AG08395 (cell line): ENCODE data around the gene DNM1.
A peak's percentile ranks its signal among the peaks of the same experiment; 100 is the strongest.
"Not testable (repeated sequence)": the region's sequence is repeated elsewhere in the genome, so short reads cannot be mapped to it uniquely, and the experiment has no call there.

Source experiments
- DNase-seq: peaks from one replicate; pipeline ENCODE4 v3.0.0; 2012; ENCODE audit warnings: mixed read lengths, low spot score

Gene DNM1

GRCh38 chr9:128178806-128179431, 24.3 kb upstream of the DNM1 start:
- DNase-seq, result no peak

DNA sequence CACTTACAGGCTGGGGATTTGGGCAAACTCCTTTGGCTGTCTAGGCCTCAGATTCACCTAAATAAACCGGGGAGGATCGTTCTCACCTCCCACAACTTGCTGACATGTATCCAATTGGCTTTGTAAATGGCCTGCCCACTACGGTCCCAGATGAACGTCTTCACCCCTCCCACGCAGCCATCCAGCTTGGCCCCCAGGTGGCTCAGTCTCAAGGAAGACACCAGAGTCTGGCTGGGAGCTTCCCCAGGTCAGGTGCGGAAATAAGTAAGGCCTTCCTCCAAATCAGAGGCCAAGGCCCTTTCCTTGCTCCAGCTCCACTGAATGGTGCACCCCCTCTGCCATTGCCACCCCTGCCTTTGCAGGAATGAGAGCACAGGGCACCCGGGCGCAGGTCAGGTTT, 23.2 kb upstream of the DNM1 start:
- DNase-seq, result no peak

DNA sequence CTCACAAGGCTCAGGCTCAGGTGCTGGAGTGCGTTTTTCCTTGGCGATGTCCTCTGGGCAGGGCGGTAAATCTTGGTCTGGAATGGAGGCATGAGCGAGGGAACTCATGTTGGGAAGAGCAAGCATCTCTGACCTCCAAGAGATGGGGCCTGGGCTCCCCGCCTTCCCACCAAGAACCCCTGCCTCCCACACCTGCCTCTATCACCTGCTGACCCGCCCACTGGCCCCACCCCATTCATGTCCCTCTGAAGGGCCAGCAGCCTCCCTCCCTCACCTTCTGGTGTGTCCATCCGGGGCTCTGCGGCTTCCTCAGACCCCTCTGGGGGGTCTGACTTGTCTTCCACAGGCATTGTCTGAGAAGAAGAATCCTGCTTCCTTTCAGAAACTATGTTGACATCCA, 22.7 kb upstream of the DNM1 start:
- no peak for DNase-seq

DNA sequence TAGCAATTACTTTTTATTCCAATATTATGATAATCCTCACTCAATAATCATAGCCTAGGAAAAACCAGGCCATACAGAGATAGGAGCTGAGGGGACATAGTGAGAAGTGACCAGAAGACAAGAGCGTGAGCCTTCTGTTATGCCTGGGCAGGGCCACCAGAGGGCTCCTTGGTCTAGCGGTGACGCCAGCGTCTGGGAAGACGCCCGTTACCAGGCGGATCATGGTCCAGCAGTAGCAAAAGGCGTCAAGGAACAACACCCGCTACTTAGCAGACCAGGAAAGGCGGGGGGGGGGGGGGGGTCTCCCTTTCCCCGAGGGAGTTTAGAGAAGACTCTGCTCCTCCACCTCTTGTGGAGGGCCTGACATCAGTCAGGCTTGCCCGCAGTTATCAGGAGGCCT, 21.7 kb upstream of the DNM1 start:
- DNase-seq, result not testable (repeated sequence)

DNA sequence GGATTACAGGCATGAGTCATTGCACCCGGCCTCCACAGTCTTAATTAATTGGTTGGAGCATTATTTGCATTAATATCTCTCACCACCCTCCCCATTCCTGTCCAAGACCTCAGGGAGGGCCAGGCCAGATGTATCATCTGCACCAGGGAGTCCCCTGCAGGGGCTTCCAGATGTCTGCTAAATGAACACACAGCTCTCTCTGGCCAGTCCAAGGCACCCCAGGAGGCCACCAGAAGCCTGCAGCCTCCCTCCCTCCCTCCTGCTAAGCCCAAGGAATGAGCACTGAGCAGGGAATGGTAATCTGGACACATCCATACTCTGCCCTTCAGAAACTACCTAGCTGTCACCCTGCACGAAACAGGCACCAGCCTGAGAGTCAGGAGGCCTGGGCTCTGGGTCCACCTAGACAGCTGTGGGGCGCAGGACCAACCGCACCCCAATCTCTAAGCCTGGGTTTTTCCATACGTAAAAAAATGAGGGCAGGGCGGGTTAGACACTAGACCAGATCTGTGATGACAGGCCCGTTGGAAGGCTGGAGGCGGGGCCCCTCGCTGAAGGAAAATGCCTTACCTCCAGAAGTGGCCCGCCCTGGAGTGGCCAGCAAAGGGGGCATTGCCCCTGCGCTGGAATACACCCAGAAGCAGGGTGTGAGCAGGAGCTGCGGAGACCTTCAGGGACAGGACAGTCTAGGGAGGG, 20.1 kb upstream of the DNM1 start:
- DNase-seq, result no peak

GRCh38 chr9:128185979-128186965, 16.9 kb upstream of the DNM1 start:
- no peak for DNase-seq

DNA sequence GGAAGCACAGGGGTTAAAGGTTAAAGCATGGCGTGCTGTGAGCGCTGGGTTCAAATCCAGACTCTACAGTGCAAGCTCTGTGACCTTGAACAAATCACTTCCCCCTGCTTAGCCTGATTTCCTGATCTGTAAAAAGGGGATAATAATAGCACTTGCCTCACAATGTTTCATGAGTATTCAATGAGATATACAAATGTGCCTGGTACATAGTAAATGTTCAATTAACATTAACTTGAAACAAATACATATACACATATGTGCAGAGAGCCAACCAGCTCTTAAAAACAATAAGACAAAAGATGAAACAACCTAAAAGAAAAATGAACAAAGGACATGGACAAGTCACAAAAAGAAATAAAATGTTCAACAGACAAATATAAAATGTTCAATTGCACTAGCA, 15.8 kb upstream of the DNM1 start:
- no peak for DNase-seq

DNA sequence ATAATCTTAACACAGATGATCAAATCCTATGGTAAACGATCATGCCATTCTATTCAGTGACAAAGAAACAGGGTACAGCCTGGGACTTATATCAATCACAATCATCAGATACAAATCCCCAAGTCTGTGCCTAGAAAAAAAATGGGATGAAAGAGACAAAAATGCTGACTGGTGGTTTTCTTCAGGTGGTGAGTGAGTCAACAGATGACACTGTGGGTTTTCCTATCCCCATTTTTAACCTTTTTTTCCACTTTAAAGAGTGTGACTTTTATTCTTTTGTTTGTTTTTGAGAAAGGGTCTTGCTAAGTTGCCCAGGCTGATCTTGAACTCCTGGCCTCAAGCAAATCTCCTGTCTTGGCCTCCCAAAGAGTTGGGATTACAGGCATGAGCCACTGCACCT, 15.0 kb upstream of the DNM1 start:
- DNase-seq, result no peak

DNA sequence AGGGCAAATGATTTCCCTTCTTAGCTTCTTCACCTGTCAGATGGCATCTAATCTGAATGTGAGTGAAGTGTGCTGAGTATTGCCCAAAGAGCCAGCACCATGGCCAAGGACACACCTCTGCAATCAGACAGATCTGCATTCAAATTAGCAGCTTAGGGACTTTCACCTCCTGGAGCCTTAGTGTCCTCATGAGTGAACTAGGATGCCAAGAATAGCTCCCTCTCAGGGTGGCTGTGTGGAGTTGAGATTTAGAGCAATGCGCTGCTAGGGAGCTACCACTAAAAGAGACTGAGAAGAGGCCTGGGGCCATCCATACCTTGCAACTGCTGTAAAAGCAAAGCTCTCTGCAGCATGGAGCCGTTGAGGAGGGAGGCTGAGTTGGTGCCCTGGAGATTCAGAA, 13.2 kb upstream of the DNM1 start:
- no peak for DNase-seq

- no peak for DNase-seq
Measured at GRCh38 chr9:128190516-128191405, 12.4 kb upstream of the DNM1 start.

DNA sequence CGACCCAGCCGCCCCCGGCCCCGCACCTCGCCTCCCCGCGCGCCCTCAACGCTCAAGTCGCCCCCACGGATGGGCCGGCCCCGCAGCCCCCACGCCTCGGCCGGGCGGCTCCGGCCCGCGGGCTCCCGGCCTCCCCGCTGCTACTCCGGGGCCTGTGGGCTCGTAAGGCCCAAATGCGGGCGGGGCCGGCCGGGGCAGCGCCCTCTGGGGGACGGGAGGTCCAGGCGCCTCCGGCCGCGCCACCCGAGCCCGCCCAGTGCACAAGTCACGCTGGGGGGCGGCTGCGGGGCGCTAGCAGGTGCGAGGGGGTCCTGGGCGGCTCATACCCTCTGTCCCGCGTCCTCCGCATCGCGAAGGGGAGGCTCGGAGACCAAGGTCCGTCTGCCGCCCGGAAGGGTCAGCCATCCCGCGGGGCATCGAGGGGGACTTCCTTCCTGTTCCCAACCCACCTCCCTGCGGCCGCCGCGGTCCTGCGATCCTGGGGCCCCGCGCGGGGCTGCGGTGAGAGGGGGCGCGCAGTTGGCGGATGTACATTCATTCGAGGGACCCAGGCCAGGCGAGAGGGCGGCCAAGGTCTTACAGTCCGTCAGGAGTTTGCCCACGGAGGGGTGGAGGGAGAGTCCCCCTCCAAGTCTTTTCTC, 11.7 kb upstream of the DNM1 start, which contains the start of gene CIZ1:
Gene CIZ1, minus strand, starts transcription at position 167 of the 641 bp plus-strand sequence. CDS start 715 bp downstream, outside the sequence.
- peak; percentile 91 for DNase-seq

DNA sequence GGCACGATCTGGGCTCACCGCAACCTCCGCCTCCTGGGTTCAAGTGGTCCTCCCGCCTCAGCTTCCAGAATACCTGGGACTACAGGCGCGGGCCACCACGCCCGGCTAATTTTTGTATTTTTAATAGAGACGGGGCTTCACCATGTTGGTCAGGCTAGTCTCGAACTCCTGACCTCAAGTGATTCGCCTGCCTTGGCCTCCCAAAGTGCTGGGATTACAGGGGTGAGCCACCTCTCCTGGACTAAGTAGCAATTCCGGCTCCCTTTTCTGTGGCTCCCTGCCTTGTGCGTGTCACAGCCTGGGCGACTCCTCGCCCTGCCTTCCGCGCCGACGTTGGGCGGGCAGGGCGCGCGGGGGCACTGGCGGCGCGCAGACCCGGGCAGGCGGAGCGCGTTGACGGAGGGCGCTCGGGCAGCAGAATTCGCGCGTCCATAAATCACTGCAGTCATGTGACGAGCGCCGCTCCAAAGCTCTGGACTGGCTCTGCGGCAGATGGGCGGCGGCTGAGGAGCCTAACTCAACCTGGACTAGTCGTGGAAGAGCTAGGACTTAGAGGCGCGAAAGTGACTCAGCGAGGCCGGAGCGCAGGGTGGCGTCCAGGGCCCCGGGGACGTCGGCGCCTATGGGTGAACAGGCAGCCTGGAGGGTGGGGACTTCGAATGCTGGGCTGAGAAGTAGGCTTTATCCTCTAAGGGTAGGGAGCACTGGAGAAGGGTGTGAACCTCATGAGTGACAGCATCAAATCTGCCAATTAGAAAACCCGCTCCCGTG, 10.4 kb upstream of the DNM1 start:
- DNase-seq, result peak; percentile 90

DNA sequence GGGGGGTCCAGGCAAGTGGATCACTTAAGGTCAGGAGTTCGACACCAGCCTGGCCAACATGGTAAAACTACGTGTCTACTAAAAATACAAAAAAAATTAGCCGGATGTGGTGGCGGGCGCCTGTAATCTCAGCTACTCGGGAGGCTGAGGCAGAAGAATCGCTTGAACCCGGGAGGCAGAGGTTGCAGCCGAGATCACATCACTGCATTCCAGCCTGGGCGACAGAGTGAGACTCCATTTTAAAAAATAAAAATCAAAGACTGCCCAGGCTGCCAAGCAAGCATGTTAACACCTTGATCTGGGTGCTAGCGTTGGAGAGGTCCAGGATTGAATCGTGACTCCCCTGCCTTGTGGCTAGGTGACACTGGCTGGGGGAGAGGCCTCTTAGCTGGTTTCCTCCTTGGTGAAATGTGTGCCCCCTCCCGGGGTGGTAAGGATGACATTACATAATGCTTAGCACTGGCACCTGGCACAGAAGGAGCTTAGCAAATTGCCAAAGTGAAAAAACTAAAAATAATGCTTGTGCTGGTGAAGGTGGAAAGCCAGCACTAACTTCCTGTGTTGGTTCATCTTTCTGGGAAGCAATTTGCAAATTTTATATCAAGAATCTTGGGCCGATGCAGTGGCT, 9.6 kb upstream of the DNM1 start:
- no peak for DNase-seq

GRCh38 chr9:128201441-128202369, 1.5 kb upstream of the DNM1 start:
- no peak for DNase-seq

DNA sequence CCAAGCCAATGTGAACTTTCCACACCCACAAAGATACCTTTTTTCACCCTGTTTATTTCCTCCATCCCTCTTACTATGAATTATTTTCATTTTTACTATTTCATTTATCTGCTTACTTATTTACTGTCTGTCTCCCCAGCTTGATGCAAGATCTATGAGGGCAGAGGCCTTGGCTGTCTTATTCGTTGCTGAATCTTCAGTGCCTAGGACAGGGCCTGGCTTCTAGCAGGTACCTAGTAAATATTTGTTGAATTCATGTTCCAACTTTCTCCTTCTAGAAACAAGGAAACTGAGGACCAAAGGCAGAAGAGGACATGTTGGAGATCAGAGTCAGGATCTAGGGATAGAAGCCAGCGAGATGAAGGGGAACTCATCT, 543 bp upstream of the DNM1 start:
- DNase-seq, result no peak

DNA sequence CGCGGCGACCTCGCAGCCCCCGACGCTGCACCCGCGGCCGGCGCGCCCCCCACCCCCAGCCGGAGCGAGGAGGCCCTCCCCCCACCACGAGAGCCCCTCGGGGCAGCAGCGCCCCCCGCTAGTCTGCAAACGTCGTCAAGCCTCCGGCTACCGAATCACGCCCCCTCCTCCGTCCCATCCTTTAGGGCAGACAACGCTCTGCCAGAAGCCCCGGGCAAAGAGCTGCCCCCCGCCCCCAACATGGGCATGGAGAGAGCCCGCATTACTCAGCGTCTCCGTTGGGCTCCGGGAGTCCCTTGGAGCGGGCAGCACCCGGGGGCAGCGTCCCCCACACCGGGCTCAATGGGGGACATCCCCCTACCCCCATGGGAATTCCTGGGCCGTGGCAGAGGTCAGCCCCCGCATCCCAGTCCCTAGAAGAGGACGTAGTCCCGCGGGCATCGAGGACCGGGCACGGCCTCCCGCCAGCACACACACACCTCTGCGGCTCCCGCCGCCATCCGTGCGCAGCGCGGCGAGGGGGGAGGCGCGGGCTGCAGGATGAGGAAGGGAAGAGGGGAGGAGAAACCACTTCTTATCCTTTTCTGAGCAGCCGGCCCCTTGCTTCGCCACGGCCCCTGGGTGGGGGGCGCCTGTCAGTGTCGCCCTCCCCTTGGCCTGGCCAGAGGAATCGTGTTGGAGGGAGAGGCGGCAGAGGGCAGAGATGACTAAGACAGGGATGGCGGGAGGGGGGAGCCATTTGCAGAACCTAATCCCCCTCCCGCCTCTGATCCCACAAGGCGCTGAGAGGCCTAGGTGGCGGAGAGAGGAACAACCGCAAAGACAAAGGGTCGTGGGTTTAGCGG, 750 bp downstream of the DNM1 start:
- peak; percentile 66 for DNase-seq

DNA sequence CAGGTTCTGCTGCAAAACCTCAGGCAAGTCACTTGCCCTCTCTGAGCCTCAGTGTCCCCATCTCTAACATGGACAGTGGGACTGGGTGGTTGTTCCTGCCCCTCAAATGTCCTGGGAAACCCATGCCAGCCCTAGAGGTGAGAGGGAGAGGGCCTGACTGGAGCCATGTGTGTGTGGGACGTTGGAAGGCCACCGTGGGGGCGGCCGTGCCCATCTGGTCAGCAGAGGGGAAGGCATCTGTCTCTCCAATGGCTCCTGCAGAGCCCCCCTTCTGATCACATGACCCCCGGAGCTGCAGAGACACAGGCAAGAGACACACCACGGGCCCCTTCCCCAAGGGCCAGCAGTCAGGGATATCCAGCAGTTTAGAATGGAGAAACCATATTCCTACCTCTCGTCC, 1.7 kb downstream of the DNM1 start:
- DNase-seq, result no peak
